Uterus (tissue), 4 donors: Measurements from ENCODE around the gene CACNA1B. TPM values are rescaled to one million over a fixed set of nuclear protein-coding genes. Genes with fewer than 3 reads are reported as not detected.

Experiments
- DNase-seq, 2 donors: peaks; one replicate each; pipeline ENCODE4 v3.0.0-alpha.2; 2019 to 2020
- H3K27ac ChIP-seq, 2 donors: fragments of 200-600 bp; sonication (generic); 1 replicate in 1 of 2; 2 replicates in 1 of 2; pipeline ENCODE4 v1.5.1; 2016 to 2018
- H3K27me3 ChIP-seq, 2 donors: fragments of 200-600 bp; sonication (generic); one replicate each; pipeline ENCODE4 v1.5.1; 2018 to 2019; ENCODE audit warnings: control low read depth in 1 of 2
- H3K36me3 ChIP-seq, 2 donors: fragments of 200-600 bp; sonication (generic); one replicate each; pipeline ENCODE4 v1.5.1; 2019; ENCODE audit warnings: control low read depth in 1 of 2
- H3K4me1 ChIP-seq, 2 donors: fragments of 200-600 bp; sonication (generic); one replicate each; pipeline ENCODE4 v1.5.1; 2018 to 2019; ENCODE audit warnings: control low read depth in 1 of 2
- H3K4me3 ChIP-seq, 2 donors: fragments of 200-600 bp; sonication (generic); 1 replicate in 1 of 2; 2 replicates in 1 of 2; pipeline ENCODE4 v1.5.1; 2018 to 2019; ENCODE audit warnings: mild to moderate bottlenecking in 1 of 2
- H3K9me3 ChIP-seq, 2 donors: fragments of 200-600 bp; sonication (generic); one replicate each; pipeline ENCODE4 v1.5.1; 2019; ENCODE audit warnings: control low read depth in 1 of 2
- CTCF ChIP-seq, 4 experiments: fragments of 200-600 bp in 2 of 4; fragments of 450-650 bp in 2 of 4; sonication (generic) in 2 of 4; IDR thresholded peaks; one replicate each; pipeline ENCODE4 v1.5.1; 2016 to 2019; ENCODE audit warnings: antibody characterized with exemption in 4 of 4, mild to moderate bottlenecking in 2 of 4, moderate library complexity in 1 of 4
- POLR2A ChIP-seq, 2 donors: fragments of 450-650 bp; IDR thresholded peaks; one replicate each; pipeline ENCODE4 v1.6.1; 2016; ENCODE audit warnings: antibody characterized with exemption in 2 of 2, mild to moderate bottlenecking in 1 of 2, moderate library complexity in 1 of 2
- intact Hi-C: fragments of 100-400 bp; cut with DNase I; formaldehyde crosslinking; loops from one replicate; pipeline ENCODE4 v1.15.1; 2023; ENCODE audit warnings: low total_unique reads
- total RNA-seq, 4 donors: library from RNA; depleted of rRNA in 3 of 4; stranded (reverse); fragments of >200 nt in 3 of 4; gene quantifications; one replicate each; pipeline versions ENCODE4 v1.1.0 to v1.2.4, GENCODE V29; 2014 to 2023
- donor health status: DM: yes; HTN: yes; CAD: no.

Gene CACNA1B
- total RNA-seq, 4 donors from 2014 or later = 0.12 to 0.97 TPM; not detected in 2

GRCh38 chr9:137853392-137853995 lies 24.1 kb upstream of the CACNA1B start:
- Histone ChIP-seq H3K27ac (no peak overlapping the region), H3K4me1 (no peaks in the 10 kb centered on the region), H3K4me3 (no peak overlapping the region), H3K36me3 (no peaks in the 10 kb centered on the region), H3K9me3 (peaks cover 0 to 14% of the 10 kb centered on the region in 2 donors), H3K27me3 (no peaks in the 10 kb centered on the region)
- DNase-seq = no peak
- intact Hi-C loops = no loop called here
- TF ChIP-seq CTCF (IDR thresholded peaks at IDR 0.05) (no peak), POLR2A (IDR thresholded peaks at IDR 0.05) (no peak)

- Histone ChIP-seq H3K4me3 (no peak overlapping the region), H3K27me3 (no peaks in the 10 kb centered on the region), H3K4me1 (no peaks in the 10 kb centered on the region), H3K27ac (no peak overlapping the region), H3K9me3 (peaks cover 0 to 10% of the 10 kb centered on the region in 2 donors), H3K36me3 (no peaks in the 10 kb centered on the region)
- intact Hi-C loops = no loop called here
- TF ChIP-seq CTCF (IDR thresholded peaks at IDR 0.05) = no peak
- TF ChIP-seq POLR2A (IDR thresholded peaks at IDR 0.05) = no peak
- no peak for DNase-seq
Observed at GRCh38 chr9:137860361-137860760, 17.2 kb upstream of the CACNA1B start.

- DNase-seq = no peak
- no peak for TF ChIP-seq POLR2A (IDR thresholded peaks at IDR 0.05)
- no peak for TF ChIP-seq CTCF (IDR thresholded peaks at IDR 0.05)
- Histone ChIP-seq H3K27ac (no peak overlapping the region), H3K4me3 (no peak overlapping the region), H3K9me3 (no peaks in the 10 kb centered on the region), H3K36me3 (no peaks in the 10 kb centered on the region), H3K27me3 (no peaks in the 10 kb centered on the region), H3K4me1 (no peaks in the 10 kb centered on the region)
- intact Hi-C loops = no loop called here
Observed at GRCh38 chr9:137865581-137866145, 11.9 kb upstream of the CACNA1B start.

- no peaks in the 10 kb centered on the region for H3K36me3 ChIP-seq
- TF ChIP-seq CTCF (IDR thresholded peaks at IDR 0.05) = no peak
- H3K4me1 ChIP-seq = no peaks in the 10 kb centered on the region
- DNase-seq = no peak
- H3K9me3 ChIP-seq = no peaks in the 10 kb centered on the region
- no peak overlapping the region for H3K4me3 ChIP-seq
- H3K27ac ChIP-seq = no peak overlapping the region
- no peaks in the 10 kb centered on the region for H3K27me3 ChIP-seq
- intact Hi-C loops = no loop called here
Observed at GRCh38 chr9:137866226-137867141, 11.1 kb upstream of the CACNA1B start.

GRCh38 chr9:137870432-137870831 lies 7.2 kb upstream of the CACNA1B start:
- Histone ChIP-seq H3K36me3 (no peaks in the 10 kb centered on the region), H3K4me3 (no peak overlapping the region), H3K9me3 (no peaks in the 10 kb centered on the region), H3K27me3 (no peaks in the 10 kb centered on the region), H3K4me1 (no peaks in the 10 kb centered on the region), H3K27ac (no peak overlapping the region)
- TF ChIP-seq POLR2A (IDR thresholded peaks at IDR 0.05) (no peak), CTCF (IDR thresholded peaks at IDR 0.05) (no peak)
- DNase-seq = no peak
- intact Hi-C loops = no loop called here
